LoVo (cell line): Measurements from ENCODE around the gene INPPL1.

Experiments
- DNase-seq: peaks from one replicate; pipeline ENCODE4 v3.0.0-alpha.2; 2016; ENCODE audit warnings: low spot score

Gene INPPL1

DNA sequence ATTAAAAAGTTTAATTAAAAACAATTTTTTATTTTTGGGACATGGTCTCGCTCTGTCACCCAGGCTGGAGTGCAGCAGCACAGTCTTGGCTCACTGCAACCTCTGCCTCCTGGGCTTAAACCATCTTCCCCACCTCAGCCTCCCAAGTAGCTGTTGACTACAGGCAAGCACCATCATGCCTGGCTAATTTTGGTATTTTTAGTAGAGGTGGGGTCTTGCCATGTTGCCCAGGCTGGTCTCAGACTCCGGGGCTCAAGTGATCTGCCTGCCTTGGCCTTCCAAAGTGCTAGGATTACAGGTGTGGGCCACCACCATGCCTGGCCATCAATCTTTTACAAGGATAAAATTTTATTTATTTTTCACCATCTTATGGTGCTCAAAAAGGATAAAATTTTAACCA is 62.7 kb downstream of the INPPL1 start:
- no peak for DNase-seq
